DND-41 (cell line): Measurements from ENCODE around the gene USP24.

Experiments
- EZH2 ChIP-seq: IDR thresholded peaks from 3 replicates; pipeline ENCODE4 v1.6.1; 2012; ENCODE audit warnings: borderline replicate concordance, low read depth, mild to moderate bottlenecking, moderate library complexity, low read length, inconsistent platforms; ENCODE audit not compliant: severe bottlenecking
- TF ChIP-seq, protein P1 (sequence below): IDR thresholded peaks from 2 replicates; pipeline ENCODE4 v1.5.1; 2012; ENCODE audit warnings: borderline replicate concordance, low read length, moderate library complexity, mild to moderate bottlenecking; ENCODE audit not compliant: poor library complexity, severe bottlenecking; ENCODE audit errors: extremely low read depth

DNA sequence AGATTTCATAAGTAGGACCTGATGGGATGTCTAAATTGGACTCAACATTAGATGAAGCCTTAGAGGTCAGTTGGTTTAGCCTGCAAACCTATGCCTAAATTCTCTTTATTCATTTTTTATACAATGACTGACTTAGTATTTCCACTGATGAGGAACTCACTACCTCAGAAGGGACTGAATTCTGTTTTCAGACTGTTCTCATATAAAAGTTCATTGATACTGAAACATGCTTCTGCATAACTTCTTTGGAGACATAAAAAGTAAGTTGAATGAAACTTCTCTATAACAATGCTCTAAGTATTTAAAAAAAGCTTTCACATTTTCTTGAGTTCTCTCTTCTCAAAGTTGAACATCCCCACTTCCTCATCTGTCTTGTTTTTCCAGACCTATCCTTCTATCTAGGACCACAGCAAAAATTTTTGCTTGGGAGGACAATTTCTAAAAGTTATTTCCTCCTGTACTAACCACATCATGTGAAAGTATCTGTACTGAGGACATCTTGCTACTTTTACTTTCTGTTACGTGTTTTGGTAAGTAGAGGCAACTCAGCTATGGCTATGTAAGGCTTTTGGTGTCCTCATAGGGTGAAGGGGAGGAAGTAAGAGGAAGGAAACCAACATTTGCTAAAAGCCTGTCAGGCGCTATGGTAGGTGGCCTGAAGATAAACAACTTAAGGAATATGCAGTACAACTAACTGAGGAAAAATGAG, 64.1 kb downstream of the USP24 start:
- TF ChIP-seq, protein P1, sequence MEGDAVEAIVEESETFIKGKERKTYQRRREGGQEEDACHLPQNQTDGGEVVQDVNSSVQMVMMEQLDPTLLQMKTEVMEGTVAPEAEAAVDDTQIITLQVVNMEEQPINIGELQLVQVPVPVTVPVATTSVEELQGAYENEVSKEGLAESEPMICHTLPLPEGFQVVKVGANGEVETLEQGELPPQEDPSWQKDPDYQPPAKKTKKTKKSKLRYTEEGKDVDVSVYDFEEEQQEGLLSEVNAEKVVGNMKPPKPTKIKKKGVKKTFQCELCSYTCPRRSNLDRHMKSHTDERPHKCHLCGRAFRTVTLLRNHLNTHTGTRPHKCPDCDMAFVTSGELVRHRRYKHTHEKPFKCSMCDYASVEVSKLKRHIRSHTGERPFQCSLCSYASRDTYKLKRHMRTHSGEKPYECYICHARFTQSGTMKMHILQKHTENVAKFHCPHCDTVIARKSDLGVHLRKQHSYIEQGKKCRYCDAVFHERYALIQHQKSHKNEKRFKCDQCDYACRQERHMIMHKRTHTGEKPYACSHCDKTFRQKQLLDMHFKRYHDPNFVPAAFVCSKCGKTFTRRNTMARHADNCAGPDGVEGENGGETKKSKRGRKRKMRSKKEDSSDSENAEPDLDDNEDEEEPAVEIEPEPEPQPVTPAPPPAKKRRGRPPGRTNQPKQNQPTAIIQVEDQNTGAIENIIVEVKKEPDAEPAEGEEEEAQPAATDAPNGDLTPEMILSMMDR: no peak
- no peak for TF ChIP-seq EZH2
